ENCODE results near the gene C3orf62.

Gene C3orf62

DNA sequence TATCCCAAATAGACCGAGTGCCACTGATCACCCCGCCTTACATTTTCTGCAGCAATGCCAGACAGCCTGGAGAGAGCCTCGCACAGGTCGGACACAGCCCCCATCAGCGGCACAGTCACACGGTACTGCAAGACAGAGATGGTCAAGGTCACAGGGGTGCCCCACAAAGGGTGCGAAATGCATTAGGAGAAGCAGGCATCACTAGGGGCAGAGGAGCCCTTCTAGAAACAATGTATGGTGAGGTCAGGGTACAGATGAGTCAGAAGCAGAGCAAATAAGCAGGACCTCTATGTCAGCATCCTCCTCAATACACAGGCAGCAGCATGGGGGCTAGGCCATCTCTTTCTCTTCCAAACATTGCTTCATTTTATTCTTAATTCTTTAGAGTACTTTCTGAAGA is 21.5 kb upstream of the C3orf62 start:
- Histone ChIP-seq H3K9me3 (ENCODE audit: control insufficient read depth in 2 of 2, low read length in 2 of 2) (no peaks in the 10 kb centered on the region), H3K4me3 (ENCODE audit: low read length in 2 of 2) (no peak overlapping the region), H3K27ac (ENCODE audit: low read depth in 2 of 2, low read length in 2 of 2) (no peak overlapping the region), H3K36me3 (ENCODE audit: control insufficient read depth in 2 of 2, insufficient read depth in 2 of 2, low read length in 2 of 2) (peaks cover 66 to 73% of the 10 kb centered on the region in 2 donors), H3K27me3 (ENCODE audit: control insufficient read depth in 2 of 2, insufficient read depth in 2 of 2, low read length in 2 of 2) (no peaks in the 10 kb centered on the region), H3K4me1 (ENCODE audit: control insufficient read depth in 2 of 2, insufficient read depth in 2 of 2, low read length in 2 of 2) (no peaks in the 10 kb centered on the region), H3K9ac (ENCODE audit: low read depth in 1 of 2, low read length in 2 of 2) (no peak overlapping the region)

DNA sequence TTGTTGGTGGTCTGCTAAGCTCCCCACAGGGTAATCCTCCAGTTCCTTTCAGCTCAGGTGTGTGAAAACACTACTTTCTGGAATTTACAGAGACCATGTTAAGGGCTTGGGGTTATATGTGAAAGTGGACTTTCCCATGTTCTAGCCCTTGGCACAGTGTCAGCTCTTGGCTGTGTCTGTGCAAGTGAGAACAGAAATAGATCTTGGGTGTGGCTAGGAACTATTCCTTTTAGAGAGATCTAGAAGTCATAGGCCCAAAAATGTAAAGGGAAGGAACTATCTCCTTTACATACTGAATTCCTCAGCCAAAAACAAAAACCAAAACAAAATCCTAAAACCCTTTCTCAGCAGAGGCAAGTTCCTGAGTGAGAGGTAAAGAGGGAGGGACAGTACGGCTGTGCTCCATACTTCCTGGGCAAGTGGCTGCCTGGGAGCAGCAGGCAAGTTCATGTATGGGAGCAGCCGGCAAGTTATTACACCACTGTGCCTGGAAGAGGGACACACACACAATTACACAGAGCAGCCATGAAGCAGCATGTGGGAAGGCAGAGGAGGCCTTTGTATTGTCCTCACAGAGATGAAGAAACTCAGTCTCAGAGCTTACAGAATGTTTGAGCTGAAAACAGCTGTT is 19.9 kb upstream of the C3orf62 start:
- H3K4me1 ChIP-seq (ENCODE audit: control insufficient read depth in 2 of 2, insufficient read depth in 2 of 2, low read length in 2 of 2) = no peaks in the 10 kb centered on the region
- no peak overlapping the region for H3K4me3 ChIP-seq (ENCODE audit: low read length in 2 of 2)
- no peak overlapping the region for H3K9ac ChIP-seq (ENCODE audit: low read depth in 1 of 2, low read length in 2 of 2)
- peaks cover 65 to 72% of the 10 kb centered on the region in 2 donors for H3K36me3 ChIP-seq (ENCODE audit: control insufficient read depth in 2 of 2, insufficient read depth in 2 of 2, low read length in 2 of 2)
- H3K27me3 ChIP-seq (ENCODE audit: control insufficient read depth in 2 of 2, insufficient read depth in 2 of 2, low read length in 2 of 2) = no peaks in the 10 kb centered on the region
- H3K27ac ChIP-seq (ENCODE audit: low read depth in 2 of 2, low read length in 2 of 2) = peak overlapping the region; percentile 30 to 39
- H3K9me3 ChIP-seq (ENCODE audit: control insufficient read depth in 2 of 2, low read length in 2 of 2) = no peaks in the 10 kb centered on the region

DNA sequence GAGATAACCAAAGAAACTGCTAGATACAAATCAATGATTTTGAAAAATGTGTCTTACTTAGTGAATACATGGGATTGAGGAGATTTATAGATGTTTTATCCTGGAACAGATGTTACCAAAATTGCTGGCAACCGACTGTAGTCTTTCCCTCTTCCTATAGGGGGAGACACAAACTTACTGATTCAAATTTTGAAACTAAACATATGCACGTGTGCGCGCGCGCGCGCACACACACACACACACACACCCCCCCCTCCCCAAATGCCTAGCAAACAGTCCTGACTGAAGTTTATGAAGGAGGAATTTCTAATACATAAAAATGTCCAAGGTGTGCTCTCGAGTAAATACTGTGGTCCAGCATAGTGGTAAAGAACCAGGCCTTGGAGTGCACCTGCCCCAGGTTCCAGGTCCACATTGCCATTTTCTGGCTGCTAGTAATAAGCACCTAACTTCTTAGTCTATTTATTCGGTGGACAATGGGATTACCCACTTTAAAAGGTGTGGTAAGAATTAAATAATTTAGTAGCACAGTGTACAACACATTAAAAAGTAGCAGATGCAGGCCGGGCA is 18.5 kb upstream of the C3orf62 start:
- Histone ChIP-seq H3K4me3 (ENCODE audit: low read length in 2 of 2) (no peak overlapping the region), H3K27me3 (ENCODE audit: control insufficient read depth in 2 of 2, insufficient read depth in 2 of 2, low read length in 2 of 2) (no peaks in the 10 kb centered on the region), H3K9ac (ENCODE audit: low read depth in 1 of 2, low read length in 2 of 2) (no peak overlapping the region), H3K36me3 (ENCODE audit: control insufficient read depth in 2 of 2, insufficient read depth in 2 of 2, low read length in 2 of 2) (peaks cover 63% of the 10 kb centered on the region in 2 donors), H3K27ac (ENCODE audit: low read depth in 2 of 2, low read length in 2 of 2) (no peak overlapping the region), H3K4me1 (ENCODE audit: control insufficient read depth in 2 of 2, insufficient read depth in 2 of 2, low read length in 2 of 2) (no peaks in the 10 kb centered on the region), H3K9me3 (ENCODE audit: control insufficient read depth in 2 of 2, low read length in 2 of 2) (no peaks in the 10 kb centered on the region)

DNA sequence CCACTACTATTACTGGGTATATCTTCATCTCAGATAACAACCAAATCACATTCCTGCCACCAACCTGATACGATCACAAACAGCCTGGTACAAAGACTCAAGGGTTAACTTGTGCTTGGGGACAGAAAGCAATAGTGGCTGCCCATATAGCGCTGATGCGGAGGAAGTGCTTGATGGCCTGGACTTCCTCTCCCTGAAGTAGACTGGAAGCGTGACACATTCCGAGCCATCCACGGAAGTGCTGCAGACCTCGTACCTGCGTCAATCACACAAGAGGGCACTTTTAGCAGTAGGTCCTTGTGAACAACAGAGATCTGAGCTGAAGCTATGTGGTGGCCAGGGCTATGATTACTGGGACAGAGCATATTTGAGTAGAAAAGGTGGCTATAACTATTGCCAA is 17.3 kb upstream of the C3orf62 start:
- Histone ChIP-seq H3K36me3 (ENCODE audit: control insufficient read depth in 2 of 2, insufficient read depth in 2 of 2, low read length in 2 of 2) (peaks cover 60 to 63% of the 10 kb centered on the region in 2 donors), H3K27ac (ENCODE audit: low read depth in 2 of 2, low read length in 2 of 2) (no peak overlapping the region), H3K4me3 (ENCODE audit: low read length in 2 of 2) (no peak overlapping the region), H3K4me1 (ENCODE audit: control insufficient read depth in 2 of 2, insufficient read depth in 2 of 2, low read length in 2 of 2) (no peaks in the 10 kb centered on the region), H3K27me3 (ENCODE audit: control insufficient read depth in 2 of 2, insufficient read depth in 2 of 2, low read length in 2 of 2) (no peaks in the 10 kb centered on the region), H3K9ac (ENCODE audit: low read depth in 1 of 2, low read length in 2 of 2) (no peak overlapping the region), H3K9me3 (ENCODE audit: control insufficient read depth in 2 of 2, low read length in 2 of 2) (no peaks in the 10 kb centered on the region)

DNA sequence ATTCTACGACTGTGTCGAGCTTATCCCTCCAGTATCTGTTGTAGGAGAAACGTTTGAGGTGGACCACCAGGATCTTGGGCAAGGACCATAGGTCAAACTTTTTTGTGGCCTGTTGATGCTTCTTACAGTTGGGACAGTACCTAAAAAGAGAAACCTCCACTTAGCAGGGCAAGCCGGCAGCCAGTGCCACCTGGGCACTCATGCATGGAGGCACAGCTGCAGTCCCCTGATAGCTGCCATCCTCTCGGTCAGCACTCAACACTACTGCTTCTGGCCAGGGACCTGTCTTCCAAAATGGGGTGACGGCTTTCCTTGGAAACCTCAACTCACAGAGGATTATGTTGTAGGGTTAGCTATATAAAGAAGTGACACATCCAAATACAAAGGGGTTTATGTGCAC is 7.0 kb upstream of the C3orf62 start:
- Histone ChIP-seq H3K27ac (ENCODE audit: low read depth in 2 of 2, low read length in 2 of 2) (no peak overlapping the region), H3K9ac (ENCODE audit: low read depth in 1 of 2, low read length in 2 of 2) (no peak overlapping the region), H3K36me3 (ENCODE audit: control insufficient read depth in 2 of 2, insufficient read depth in 2 of 2, low read length in 2 of 2) (peaks cover 44 to 60% of the 10 kb centered on the region in 2 donors), H3K4me3 (ENCODE audit: low read length in 2 of 2) (no peak overlapping the region), H3K4me1 (ENCODE audit: control insufficient read depth in 2 of 2, insufficient read depth in 2 of 2, low read length in 2 of 2) (peaks cover 2 to 6% of the 10 kb centered on the region in 2 donors), H3K27me3 (ENCODE audit: control insufficient read depth in 2 of 2, insufficient read depth in 2 of 2, low read length in 2 of 2) (no peaks in the 10 kb centered on the region), H3K9me3 (ENCODE audit: control insufficient read depth in 2 of 2, low read length in 2 of 2) (no peaks in the 10 kb centered on the region)

DNA sequence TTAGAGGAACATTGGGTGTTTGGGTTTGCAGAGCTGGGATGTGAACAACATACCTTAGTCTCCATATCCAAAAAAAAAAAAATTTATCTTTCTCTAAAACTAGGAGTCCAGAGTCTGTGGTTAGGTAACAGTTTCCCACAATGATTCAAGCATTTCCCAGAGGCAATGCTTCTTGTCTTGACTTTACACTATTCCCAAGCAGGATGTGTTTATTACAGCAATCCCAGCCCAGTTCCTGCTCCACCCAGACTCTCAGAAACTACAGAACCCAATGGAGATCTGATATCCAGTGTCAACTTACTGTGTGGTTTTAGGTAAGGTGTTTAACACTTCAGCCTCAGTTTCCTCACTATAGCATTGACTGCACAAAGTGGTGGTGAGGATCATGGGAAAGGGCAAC is 2.3 kb upstream of the C3orf62 start:
- Histone ChIP-seq H3K27me3 (ENCODE audit: control insufficient read depth in 2 of 2, insufficient read depth in 2 of 2, low read length in 2 of 2) (no peaks in the 10 kb centered on the region), H3K4me1 (ENCODE audit: control insufficient read depth in 2 of 2, insufficient read depth in 2 of 2, low read length in 2 of 2) (peaks cover 20 to 32% of the 10 kb centered on the region in 2 donors), H3K4me3 (ENCODE audit: low read length in 2 of 2) (no peak overlapping the region), H3K9ac (ENCODE audit: low read depth in 1 of 2, low read length in 2 of 2) (no peak overlapping the region), H3K36me3 (ENCODE audit: control insufficient read depth in 2 of 2, insufficient read depth in 2 of 2, low read length in 2 of 2) (peaks cover 17 to 26% of the 10 kb centered on the region in 2 donors), H3K9me3 (ENCODE audit: control insufficient read depth in 2 of 2, low read length in 2 of 2) (no peaks in the 10 kb centered on the region), H3K27ac (ENCODE audit: low read depth in 2 of 2, low read length in 2 of 2) (peak overlapping the region; percentile 78 to 91)

DNA sequence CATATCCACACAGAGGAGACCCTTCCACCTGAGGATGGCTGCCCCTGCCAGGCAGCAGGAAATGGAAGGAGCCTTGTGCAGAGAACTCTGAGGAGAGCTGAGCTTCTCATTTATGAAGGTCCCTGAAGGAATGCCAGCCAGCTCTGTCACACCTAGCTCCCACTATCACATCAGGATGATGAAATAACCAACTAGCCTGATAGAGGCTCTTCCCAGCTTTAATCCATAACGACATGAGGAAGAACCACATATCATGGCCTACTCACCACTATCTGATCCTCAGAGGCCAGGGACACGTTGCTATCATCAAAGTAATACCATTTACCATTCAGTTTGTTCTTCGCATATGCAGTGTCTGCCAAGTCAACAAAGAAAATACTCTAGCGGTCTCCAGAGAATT is 1.5 kb upstream of the C3orf62 start:
- peak overlapping the region; percentile 78 to 91 for H3K27ac ChIP-seq (ENCODE audit: low read depth in 2 of 2, low read length in 2 of 2)
- no peaks in the 10 kb centered on the region for H3K27me3 ChIP-seq (ENCODE audit: control insufficient read depth in 2 of 2, insufficient read depth in 2 of 2, low read length in 2 of 2)
- H3K4me1 ChIP-seq (ENCODE audit: control insufficient read depth in 2 of 2, insufficient read depth in 2 of 2, low read length in 2 of 2) = peaks cover 20 to 32% of the 10 kb centered on the region in 2 donors
- H3K36me3 ChIP-seq (ENCODE audit: control insufficient read depth in 2 of 2, insufficient read depth in 2 of 2, low read length in 2 of 2) = peaks cover 9 to 18% of the 10 kb centered on the region in 2 donors
- H3K4me3 ChIP-seq (ENCODE audit: low read length in 2 of 2) = no peak overlapping the region
- H3K9ac ChIP-seq (ENCODE audit: low read depth in 1 of 2, low read length in 2 of 2) = no peak overlapping the region
- H3K9me3 ChIP-seq (ENCODE audit: control insufficient read depth in 2 of 2, low read length in 2 of 2) = no peaks in the 10 kb centered on the region

DNA sequence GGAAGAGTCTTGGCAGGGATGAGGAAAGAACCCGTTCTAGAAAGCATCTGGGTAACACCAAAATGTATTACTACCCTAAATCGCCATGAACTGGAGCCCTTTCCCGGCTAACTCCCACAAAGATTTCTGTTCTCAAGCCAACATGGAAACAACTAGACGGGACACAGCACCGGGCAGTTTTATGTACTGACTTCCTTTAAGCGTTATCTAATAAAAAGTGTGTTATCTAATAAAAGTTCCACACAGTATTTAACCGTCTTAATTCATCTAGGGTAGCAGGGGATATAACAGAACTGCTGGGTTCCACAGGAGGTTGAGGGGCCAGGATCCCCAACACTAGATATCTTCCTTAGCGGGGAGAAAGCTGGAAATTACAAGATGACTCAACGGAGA is 347 bp upstream of the C3orf62 start:
- H3K27ac ChIP-seq (ENCODE audit: low read depth in 2 of 2, low read length in 2 of 2) = peak overlapping the region; percentile 78 to 91
- peaks cover 5 to 14% of the 10 kb centered on the region in 2 donors for H3K36me3 ChIP-seq (ENCODE audit: control insufficient read depth in 2 of 2, insufficient read depth in 2 of 2, low read length in 2 of 2)
- no peaks in the 10 kb centered on the region for H3K9me3 ChIP-seq (ENCODE audit: control insufficient read depth in 2 of 2, low read length in 2 of 2)
- no peaks in the 10 kb centered on the region for H3K27me3 ChIP-seq (ENCODE audit: control insufficient read depth in 2 of 2, insufficient read depth in 2 of 2, low read length in 2 of 2)
- peak overlapping the region; percentile 53 to 73 for H3K4me3 ChIP-seq (ENCODE audit: low read length in 2 of 2)
- peaks cover 20 to 32% of the 10 kb centered on the region in 2 donors for H3K4me1 ChIP-seq (ENCODE audit: control insufficient read depth in 2 of 2, insufficient read depth in 2 of 2, low read length in 2 of 2)
- peak overlapping the region; percentile 60 to 74 for H3K9ac ChIP-seq (ENCODE audit: low read depth in 1 of 2, low read length in 2 of 2)

DNA sequence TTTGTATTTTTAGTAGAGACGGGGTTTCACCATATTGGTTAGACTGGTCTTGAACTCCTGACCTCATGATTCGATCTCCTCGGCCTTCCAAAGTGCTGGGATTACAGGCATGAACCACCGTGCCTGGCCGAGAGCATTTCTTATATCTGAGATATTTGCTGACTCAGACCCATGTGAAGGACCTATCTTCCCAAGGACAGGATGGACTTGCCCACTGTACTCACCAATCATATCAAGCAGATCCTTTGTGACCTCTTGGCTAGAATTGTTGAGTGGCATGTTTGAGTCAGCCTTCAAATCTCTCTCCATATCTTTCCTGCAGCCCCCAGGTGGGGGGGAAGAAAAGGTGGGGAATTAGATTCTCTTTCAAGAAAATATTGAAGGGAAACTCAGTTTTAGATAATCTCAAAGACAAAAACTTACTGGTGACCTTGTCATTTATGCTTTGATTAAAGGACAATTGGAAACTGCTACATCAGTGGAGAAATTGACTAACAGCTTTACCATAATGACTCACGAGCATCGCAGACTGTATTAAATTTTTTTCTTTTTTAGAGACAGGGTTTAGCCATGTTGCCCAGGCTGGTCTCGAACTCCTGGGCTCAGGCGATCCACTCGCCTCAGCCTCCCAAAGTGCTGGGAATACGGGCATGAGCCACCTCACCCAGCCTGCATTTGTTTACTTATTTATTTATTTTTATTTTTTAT is 3.1 kb downstream of the C3orf62 start:
- Histone ChIP-seq H3K9ac (ENCODE audit: low read depth in 1 of 2, low read length in 2 of 2) (no peak overlapping the region), H3K9me3 (ENCODE audit: control insufficient read depth in 2 of 2, low read length in 2 of 2) (no peaks in the 10 kb centered on the region), H3K4me1 (ENCODE audit: control insufficient read depth in 2 of 2, insufficient read depth in 2 of 2, low read length in 2 of 2) (peaks cover 18 to 26% of the 10 kb centered on the region in 2 donors), H3K4me3 (ENCODE audit: low read length in 2 of 2) (no peak overlapping the region), H3K36me3 (ENCODE audit: control insufficient read depth in 2 of 2, insufficient read depth in 2 of 2, low read length in 2 of 2) (peaks cover 4 to 5% of the 10 kb centered on the region in 2 donors), H3K27ac (ENCODE audit: low read depth in 2 of 2, low read length in 2 of 2) (no peak overlapping the region), H3K27me3 (ENCODE audit: control insufficient read depth in 2 of 2, insufficient read depth in 2 of 2, low read length in 2 of 2) (no peaks in the 10 kb centered on the region)

DNA sequence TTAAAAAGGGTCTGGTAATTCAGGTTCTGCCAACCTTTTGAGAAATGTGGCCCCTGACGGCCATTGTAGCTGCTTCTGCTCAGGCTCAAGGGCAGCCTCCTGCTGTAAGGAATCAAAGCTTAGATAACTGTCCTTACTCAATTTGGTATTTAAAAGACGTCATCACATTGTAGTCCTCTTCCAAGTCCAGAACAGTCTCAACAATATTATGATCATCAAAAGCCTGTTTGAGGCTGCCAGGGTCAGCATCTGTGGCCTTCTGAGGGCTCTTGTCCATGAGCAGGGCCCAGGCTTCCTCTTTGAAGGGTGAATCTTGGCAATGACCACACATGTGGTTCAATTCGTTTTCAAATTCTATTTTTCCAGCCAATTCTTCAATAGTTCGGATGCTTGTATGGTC is 6.0 kb downstream of the C3orf62 start:
- no peak overlapping the region for H3K4me3 ChIP-seq (ENCODE audit: low read length in 2 of 2)
- no peak overlapping the region for H3K27ac ChIP-seq (ENCODE audit: low read depth in 2 of 2, low read length in 2 of 2)
- H3K9ac ChIP-seq (ENCODE audit: low read depth in 1 of 2, low read length in 2 of 2) = no peak overlapping the region
- no peaks in the 10 kb centered on the region for H3K9me3 ChIP-seq (ENCODE audit: control insufficient read depth in 2 of 2, low read length in 2 of 2)
- H3K4me1 ChIP-seq (ENCODE audit: control insufficient read depth in 2 of 2, insufficient read depth in 2 of 2, low read length in 2 of 2) = peaks cover 1 to 4% of the 10 kb centered on the region in 2 donors
- H3K27me3 ChIP-seq (ENCODE audit: control insufficient read depth in 2 of 2, insufficient read depth in 2 of 2, low read length in 2 of 2) = no peaks in the 10 kb centered on the region
- H3K36me3 ChIP-seq (ENCODE audit: control insufficient read depth in 2 of 2, insufficient read depth in 2 of 2, low read length in 2 of 2) = peaks cover 3 to 4% of the 10 kb centered on the region in 2 donors
